NCI-H2171 treated with DMSO at 0.1 percent for 48 hours (cell line): Measurements from ENCODE around the gene SLC9A1.
"Not testable (repeated sequence)": the region's sequence is repeated elsewhere in the genome, so short reads cannot be mapped to it uniquely, and the experiment has no call there.

Experiments used
- DNase-seq: peaks from one replicate; lab custom pipeline; 2025; lab: John Stamatoyannopoulos, UW

Gene SLC9A1

DNA sequence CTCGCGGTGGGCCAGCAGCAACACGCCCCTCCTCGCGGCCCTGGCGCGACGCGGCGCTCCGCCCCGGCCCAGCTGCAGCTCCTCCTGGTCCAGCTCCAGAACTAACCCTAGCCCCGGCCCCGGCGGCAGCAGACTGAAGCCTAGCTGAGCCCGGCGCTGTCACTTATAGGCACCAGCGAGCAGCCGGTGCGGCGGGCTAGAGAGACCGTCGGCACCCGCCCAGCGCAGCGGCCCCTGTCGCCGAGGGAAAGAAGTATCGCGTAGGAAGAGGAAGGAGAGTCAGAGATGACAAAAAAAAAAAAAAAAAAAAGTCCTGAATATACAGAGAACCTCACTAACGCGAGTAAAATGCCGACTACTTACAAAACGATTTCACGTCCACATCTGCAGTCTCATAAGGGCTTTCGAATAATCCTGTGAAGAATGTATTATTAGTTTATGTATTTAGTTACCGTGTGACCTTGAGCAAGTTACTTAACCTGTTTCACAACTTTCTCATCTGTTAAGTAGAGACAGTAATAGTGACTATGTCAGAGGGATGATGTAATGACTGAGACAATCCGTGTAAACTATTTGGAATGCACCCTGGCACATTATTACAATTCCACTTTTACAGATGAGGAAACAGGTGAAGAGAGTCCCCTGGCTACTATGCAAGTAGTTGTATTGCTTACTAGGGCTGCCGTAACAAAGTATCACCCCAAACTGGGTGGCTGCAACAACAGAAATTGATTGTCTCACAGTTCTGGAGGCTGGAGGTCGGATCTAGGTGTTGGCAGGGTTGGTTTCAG, at the start of gene SLC9A1:
SLC9A1 (minus strand) TSS at position 135 of the 791 bp plus-strand sequence. CDS start 791 bp downstream, outside the sequence.
- peak; percentile 91 for DNase-seq

DNA sequence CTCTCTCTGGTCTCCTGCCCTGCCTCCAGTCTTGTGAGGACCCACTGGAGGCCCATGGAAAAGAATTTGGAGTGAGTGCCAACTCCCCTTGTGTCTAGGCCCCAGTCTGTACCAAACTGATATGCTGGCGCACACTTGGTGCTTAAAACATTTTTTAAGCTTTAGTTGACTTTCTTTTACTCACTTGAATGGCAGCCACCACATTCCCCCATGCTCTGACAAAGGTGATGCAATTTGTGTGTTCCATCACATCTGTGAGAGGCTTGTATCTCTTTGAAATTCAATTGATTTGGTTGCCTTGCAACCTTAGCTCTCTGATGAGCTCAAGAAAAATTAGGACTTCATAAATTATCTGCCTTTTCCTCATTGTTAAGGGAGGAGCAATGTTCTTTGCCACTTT, 49.0 kb upstream of the SLC9A1 start:
- no peak for DNase-seq

DNA sequence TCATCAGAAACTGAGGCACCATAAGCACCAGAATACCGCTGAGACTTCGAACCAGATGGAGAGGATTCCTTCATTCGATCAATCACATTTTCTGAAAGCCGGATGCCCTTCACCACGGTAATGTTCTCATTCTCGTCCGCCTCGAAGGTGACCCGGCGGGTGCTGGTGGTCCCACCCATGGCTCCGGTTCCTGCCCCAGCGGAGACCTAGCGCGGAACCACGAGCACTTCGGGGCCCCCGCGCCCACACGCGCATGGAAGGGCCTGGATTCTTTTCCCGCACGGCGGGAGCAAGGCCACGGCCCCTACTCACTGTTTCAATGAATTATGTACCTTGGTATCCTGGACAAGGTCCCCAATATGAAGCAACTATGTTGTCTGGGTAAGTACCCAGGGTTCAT, 46.4 kb upstream of the SLC9A1 start:
- DNase-seq: no peak

DNA sequence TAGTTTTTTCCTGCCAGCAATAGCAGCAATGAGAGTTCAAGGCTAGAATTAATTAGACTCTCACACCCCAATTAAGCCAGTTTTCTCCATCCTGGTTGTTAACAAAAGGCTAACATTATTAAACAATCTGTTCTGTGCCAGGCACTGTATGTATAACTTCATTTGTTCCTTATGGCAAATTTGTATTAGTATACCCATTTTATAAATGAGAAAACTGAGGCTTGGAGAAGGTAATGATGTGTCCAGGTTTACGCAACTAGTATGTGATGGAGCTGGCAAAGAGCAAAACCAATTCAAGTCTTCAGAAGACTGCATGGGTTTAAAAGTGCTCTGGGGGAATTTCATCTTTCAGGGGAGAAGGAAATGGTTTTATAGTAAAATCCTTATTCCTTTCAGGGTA, 38.3 kb upstream of the SLC9A1 start:
- no peak for DNase-seq

DNA sequence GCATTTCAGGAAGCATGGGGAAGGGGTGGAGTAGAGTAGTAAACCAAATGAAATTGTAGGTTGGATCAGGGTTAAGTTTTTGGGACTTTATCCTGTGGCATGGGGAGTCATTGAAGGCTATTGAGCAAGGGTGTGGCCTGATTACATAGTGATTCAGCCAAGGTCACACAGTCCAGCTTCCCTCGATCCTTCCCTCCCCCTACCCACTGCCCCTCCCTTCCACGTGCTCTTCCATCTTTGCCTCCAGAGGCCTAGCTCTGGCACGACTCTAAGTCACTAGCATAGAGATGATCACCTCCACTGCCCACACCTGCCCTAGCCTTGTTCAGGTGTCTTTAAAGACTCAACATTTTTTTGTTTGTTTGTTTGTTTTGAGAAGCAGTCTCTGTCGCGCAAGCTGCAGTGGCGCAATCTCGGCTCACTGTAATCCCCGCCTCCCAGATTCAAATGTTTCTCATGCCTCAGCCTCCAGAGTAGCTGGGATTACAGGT, 37.2 kb upstream of the SLC9A1 start:
- no peak for DNase-seq

DNA sequence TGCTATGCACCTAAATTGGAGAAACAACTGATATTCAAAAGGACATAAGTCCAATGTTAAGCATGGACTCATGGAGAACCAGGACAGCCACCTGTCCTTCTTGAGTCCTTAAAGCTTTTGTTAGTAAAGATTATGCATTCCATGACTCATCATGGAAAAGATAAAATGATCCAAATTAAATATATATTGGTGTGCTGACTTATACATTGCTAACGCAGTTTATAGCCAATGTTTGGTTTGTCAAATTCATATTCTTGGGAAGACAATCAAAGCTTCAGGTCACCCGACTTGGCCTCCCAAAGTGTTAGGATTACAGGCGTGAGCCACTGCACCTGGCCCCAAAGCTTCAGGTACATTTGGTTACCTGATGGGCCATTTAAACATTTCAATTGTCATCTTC, 29.7 kb upstream of the SLC9A1 start:
- not testable (repeated sequence) for DNase-seq

DNA sequence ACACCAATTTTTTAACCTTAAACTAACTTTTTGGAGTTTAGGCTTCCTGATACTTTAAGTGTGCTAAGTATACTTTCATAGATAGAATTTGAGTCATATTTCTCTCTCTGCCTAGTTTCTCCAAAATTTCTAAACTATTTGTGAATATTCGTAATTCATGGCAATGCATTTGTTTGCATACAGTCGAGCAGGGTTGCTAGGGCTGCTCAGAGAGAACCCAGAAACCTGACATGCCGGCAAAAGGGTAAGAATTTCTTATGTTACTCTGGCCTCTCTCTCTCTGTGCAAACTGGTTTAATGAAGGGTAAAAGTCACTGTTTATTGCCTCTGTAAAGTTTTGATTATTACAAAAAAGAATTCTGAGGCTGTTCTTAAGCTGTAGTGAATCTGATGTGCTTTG, 25.1 kb upstream of the SLC9A1 start:
- no peak for DNase-seq

DNA sequence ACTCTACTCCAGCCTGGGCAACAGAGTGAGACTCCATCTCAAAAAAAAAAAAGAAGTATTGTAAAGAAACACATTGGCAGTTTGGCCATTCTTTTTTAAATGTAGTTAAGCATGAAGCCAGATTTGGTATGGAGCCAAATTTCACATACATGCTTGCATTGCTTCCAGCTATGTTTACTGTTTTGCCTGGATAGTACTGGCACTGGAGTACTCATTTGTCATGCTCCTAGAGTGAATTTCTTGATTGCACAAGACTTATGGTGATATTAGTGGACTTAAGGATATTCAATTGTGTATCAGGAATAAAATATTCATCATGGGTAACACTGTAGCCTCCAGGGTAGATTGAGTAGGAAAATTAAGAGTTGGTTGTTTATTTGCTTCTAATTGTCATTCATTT, 24.5 kb upstream of the SLC9A1 start:
- no peak for DNase-seq

DNA sequence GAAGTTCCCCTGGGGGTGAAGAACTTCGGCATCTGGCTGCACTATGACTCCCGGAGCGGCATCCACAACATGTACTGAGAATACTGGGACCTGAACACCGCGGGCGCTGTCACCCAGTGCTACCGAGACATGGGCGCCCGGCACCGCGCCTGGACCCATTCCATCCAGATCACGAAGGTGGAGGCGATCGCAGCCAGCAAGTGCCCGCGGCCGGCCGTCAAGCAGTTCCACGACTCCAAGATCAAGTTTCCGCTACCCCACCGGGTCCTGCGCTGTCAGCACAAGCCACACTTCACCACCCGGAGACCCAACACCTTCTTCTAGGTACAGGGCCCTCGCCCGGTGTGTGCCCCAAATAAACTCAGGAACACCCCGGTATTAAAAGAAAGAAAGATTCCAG, 22.0 kb upstream of the SLC9A1 start:
- DNase-seq: no peak

DNA sequence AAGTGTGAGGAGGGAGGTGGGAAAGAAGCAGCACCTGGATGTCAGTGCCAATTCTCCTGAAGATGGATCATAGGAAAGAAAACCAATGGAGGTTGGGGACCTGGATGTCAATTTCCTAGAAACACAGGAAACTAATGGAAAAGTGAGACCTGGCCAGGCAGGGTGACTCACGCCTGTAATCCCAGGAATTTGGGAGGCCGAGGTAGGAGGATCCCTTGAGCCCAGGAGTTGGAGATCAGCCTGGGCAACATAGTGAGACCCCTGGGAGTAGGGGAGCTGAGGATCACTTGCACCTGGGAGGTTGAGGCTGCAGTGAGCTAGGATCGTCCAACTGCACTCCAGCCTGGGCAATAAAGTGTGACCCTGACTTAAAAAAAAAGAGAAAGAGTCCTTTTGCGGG, 21.4 kb upstream of the SLC9A1 start:
- DNase-seq: no peak

DNA sequence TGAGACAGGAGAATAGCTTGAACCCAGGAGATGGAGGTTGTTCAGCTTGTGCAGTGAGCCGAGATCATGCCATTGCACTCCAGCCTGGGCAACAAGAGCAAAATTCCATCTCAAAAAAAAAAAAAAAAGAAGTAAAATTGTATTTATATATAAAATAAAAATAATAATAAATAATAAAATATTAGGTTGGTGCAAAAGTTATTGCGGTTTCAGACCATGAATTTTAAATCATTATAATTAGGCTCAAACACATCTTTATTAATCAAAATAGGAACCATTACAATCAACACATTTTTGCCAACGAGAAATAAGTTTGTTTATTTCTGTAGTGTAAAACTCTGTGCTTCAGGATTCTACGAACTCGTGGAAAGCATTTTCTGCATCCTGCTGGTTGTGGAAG, 18.1 kb upstream of the SLC9A1 start:
- DNase-seq: not testable (repeated sequence)

DNA sequence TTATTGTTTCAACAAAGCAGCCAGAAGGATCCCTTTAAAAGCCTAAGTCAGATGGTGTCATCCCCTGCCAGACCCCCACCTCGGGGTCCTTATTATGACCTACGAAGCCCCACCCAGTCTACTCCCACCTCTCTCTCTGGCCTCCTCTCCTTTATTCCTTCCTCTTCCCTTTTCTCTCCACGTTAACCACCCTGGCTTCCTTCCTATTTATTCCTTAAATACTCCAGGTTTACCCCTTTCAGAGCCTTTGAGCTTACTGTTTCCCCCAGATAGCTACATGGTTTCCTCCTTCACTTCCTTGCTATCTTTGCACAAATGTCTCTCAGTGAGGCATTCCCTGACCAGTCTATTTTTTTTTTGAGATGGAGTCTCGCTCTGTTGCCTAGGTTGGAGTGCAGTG, 12.0 kb upstream of the SLC9A1 start:
- DNase-seq: no peak

DNA sequence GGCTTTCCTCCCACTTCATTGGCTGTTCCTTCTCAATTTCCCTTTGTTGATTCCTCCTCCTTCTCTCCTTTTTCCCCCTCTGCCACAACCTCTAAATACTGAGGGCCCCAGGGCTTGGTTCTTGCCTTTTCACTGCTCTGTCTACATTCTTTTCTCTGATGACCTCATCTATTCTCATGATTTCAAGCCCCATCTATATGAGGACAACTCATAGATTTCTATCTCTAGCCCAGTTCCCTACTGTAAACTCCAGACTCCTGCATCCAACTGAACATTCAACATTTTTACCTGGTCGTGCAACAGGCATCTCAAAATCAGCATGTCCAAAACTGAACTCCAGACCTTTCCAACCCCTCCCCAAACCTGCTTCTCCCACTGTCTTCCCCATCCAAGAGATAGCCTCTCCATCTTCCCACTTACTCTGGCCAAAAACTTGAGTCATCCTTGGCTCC, 11.5 kb upstream of the SLC9A1 start:
- no peak for DNase-seq

DNA sequence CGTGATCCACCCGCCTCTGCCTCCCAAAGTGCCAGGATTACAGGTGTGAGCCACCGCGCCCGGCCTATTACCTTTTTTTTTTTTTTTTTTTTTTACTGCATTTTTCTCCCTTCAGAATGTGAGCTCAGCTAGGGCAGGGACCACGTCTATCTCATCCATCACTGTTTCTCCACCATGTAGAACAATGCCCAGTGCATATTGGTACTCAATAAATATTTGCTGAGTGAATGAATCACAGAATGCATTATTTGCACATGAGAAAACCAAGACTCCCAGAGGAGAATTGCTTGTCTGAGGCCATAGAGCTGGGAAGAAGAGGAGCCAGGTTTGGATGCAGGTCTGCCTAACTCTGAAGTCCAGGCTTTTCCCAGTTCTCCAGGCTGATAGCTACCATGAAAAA, 8.2 kb upstream of the SLC9A1 start:
- no peak for DNase-seq

DNA sequence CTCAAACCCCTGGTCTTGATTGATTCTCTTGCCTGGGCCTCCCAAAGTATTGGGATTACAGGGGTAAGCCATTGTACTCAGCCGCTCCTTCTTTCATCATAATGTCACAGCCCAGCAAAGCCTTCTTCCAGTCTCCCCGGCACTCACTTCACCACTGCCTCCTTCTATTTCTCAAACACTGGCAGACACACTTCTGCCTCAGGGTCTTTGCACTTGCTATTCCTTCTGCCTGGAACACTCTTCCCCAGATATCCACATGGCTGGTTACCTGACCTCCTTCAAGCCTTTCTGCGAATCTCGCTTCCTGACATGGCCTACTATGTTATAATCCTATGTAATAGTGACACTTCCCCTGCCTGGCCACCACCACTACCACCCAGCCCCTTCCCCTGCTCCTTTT, 7.2 kb upstream of the SLC9A1 start:
- no peak for DNase-seq

DNA sequence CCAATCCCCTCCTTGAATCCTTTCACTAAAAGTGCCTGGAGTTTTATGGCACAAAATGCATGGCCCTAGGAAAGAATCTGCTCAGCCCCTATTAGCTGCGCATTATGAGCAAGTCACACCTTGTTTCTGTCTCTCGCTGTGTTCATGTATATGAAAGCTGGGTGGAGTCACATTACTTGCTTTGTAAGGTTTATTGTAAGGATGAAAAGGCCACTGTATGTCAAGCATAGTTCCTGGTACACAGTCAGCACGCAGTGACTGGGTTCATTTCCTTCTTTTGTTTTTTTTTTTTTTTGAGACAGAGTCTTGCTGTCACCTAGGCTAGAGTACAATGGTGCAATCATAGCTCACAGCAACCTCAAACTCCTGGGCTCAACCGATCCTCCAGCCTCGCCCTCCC, 6.7 kb upstream of the SLC9A1 start:
- DNase-seq: no peak

DNA sequence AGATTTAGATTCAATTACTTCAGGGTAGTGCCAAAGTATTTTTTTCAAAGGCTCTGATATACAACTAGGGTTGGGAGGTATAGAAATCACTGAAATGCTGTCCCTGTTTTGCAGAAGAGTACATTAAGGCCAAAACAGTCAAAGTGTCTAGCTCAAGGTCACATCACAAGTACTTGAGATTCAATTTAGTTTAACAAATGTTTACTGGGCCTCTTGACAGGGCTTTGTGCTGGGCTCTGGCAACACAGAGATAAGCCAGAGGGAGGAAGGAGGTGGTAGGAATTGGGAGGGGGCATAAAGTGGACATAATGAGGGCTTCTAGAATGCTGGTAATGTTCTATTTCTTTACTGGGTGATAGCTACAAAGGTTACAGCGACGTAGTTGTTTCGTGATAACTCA, 2.3 kb upstream of the SLC9A1 start:
- DNase-seq: no peak

DNA sequence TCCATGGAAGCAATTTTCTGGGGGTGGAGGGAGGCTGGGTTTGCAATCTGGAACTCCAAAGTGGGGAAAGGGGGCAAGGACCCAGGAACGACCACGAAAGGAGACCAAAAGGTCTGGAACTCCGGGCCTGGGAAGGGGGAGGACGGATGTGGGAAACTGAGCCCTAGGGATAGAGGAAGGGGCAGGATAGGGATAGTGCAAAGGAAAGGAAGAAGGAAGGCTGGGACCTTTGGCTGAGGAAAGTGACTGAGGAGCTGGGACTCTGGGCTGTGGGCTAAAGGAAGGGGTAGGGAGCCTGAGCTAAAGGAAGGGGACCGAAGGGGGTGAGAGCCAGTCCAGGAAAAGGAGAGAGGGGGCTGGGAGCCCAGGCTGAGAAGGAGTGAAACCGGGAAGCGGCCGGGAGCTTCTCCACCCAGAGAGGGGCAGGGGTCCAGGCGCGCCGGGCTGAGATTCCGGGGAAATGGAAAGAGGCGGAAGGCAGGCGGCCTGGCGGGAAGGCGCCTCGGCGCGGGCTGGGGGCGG, 395 bp downstream of the SLC9A1 start:
- DNase-seq: no peak

DNA sequence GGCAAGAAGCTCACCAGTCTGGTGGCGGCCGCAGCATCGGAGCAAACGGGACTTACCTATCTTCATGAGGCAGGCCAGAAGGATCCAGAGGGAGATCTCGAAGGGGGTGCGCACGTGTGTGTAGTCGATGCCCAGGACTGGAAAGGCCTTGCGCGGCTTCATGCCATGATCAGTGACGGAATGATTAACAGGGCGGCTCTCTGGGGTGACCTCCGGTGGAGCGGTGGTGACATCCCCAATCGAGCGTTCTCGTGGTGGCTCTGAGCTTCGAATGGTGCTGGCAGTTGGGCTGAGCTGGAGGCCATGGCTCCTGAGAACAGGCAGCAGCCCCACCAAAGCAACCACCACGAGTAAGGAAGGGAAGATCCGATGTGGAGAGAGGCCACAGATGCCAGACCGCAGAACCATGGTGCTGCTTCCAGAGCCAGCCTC, 982 bp downstream of the SLC9A1 start:
- no peak for DNase-seq

DNA sequence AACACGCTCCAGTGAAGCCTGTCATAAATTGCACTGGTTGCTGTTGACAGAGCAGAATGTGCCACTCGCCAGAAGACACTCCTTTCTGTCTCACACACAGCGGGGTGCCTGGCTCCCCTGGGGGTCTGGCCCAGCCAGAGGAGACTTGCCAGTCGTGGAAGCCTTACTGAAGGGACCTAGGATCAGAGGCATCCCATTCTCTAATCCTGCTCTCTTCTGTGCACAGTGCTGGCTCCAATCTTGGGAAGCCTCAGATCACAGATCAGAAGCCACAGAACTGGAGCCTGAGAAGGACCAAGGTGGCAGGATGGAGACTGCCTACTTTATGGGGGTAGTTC, 1.4 kb downstream of the SLC9A1 start:
- DNase-seq: no peak

DNA sequence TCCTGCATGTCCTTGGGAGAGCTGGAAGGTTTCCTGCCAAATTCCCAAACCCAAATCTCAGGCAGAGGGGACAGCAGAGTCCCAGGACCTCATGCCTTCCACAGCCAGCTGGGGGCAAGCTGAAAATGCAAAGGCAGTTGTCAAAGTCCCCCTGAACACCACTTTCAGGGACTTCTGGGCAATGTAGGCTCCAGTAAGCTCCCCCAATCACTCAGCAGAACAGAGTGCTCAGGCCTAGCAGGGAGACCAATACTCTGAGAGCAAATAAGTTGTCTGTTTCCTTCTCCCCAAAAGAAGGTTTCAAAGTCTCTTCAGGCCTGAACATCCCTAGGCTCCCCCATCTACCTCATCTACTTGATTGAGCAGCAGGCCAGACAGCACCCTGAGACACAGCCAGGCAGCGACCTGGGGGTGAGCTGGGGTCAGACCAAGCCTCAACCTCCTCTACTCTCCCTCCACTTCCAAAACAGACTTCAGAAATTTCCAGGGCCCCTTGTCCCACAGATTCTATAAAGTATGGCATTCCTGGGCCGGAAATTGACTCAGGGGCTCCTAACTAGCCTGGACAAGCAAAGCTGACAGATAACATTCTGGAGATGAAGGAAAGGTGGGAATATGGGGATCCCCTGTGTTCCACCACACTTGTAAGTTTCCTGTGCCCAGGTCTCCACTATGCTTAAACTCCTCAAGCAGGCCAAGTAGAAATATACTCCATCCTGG, 1.9 kb downstream of the SLC9A1 start:
- no peak for DNase-seq

DNA sequence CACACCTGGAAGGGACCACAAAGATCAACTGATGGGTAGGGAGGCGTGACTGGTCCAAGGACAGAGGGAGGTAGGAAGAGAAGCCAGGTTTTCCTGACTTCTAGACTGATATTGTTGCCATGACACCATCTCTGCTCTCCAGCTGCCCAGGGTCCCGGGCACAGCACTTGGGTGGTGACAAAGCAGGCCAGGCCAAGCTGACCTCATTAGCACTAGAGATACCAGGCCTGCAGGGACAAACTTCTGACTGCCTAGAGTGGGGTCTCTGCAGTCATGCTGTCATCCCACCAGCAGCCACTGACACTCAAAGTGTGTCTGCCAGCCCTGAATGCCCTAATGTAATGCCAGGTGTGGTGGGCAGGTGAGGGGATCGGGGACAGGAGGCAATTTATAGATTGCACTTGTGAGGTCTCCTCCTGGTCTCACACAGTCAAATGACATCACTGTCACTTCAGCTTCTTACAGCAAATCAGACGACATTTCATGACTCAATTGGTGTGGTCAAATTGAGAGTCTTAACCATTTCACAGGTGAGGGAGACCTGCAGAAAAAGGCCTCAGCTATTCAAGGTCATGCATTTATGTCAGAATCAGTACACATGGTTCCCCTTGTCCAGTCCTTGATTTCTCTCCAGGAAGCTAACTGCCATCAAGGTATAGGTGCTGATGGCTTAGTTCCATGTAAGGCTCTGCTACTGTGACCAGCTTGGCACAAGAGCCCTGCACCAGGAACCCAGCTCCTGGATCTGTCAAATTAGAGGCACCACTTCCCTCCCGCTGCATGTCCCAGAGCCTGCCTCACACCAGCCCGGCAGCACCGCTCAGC, 2.7 kb downstream of the SLC9A1 start:
- no peak for DNase-seq
